Osteocyte (in vitro differentiated cells): ENCODE results near the gene CRYBG2. TPM values are rescaled to one million over a fixed set of nuclear protein-coding genes. Genes with fewer than 3 reads are reported as not detected.

Source experiments
- DNase-seq: peaks from one replicate; pipeline ENCODE4 v3.0.0; 2021; ENCODE audit warnings: mixed read lengths; ENCODE audit not compliant: unreplicated experiment; ENCODE audit errors: extremely low spot score
- H3K27ac Mint-ChIP-seq: one replicate; pipeline ENCODE4 v1.8.0; 2021; ENCODE audit warnings: mild to moderate bottlenecking, mixed read lengths; ENCODE audit not compliant: unreplicated experiment
- H3K27me3 Mint-ChIP-seq: one replicate; pipeline ENCODE4 v1.8.0; 2021; ENCODE audit warnings: mixed read lengths; ENCODE audit not compliant: unreplicated experiment
- H3K36me3 Mint-ChIP-seq: one replicate; pipeline ENCODE4 v1.8.0; 2021; ENCODE audit warnings: mixed read lengths; ENCODE audit not compliant: unreplicated experiment
- H3K4me1 Mint-ChIP-seq: one replicate; pipeline ENCODE4 v1.8.0; 2021; ENCODE audit warnings: mixed read lengths; ENCODE audit not compliant: unreplicated experiment
- H3K4me3 Mint-ChIP-seq: one replicate; pipeline ENCODE4 v1.8.0; 2021; ENCODE audit warnings: mild to moderate bottlenecking, moderate library complexity, mixed read lengths; ENCODE audit not compliant: unreplicated experiment
- H3K9me3 Mint-ChIP-seq: one replicate; pipeline ENCODE4 v1.8.0; 2021; ENCODE audit warnings: mixed read lengths; ENCODE audit not compliant: unreplicated experiment
- CTCF ChIP-seq: fragments of 200-600 bp; sonication (generic); IDR thresholded peaks from 2 replicates; pipeline ENCODE4 v1.5.0; 2021; ENCODE audit warnings: antibody characterized with exemption, mild to moderate bottlenecking, moderate library complexity
- total RNA-seq: library from RNA; stranded (reverse); gene quantifications from 2 replicates; pipeline ENCODE4 v1.2.1, GENCODE V29; 2021

CRYBG2 gene
- total RNA-seq, 1 donor from 2014 or later = not detected

- Mint-ChIP-seq H3K27ac (no peak overlapping the region), H3K9me3 (no peaks in the 10 kb centered on the region), H3K4me1 (peaks cover 1% of the 10 kb centered on the region), H3K36me3 (no peaks in the 10 kb centered on the region), H3K27me3 (peaks cover 45% of the 10 kb centered on the region), H3K4me3 (no peak overlapping the region)
- TF ChIP-seq CTCF = no peak
- no peak for DNase-seq
Measured at GRCh38 chr1:26358411-26359384, 4.8 kb upstream of the CRYBG2 start.

- no peak overlapping the region for H3K4me3 Mint-ChIP-seq
- H3K9me3 Mint-ChIP-seq = no peaks in the 10 kb centered on the region
- peaks cover 45% of the 10 kb centered on the region for H3K27me3 Mint-ChIP-seq
- no peak for DNase-seq
- no peaks in the 10 kb centered on the region for H3K4me1 Mint-ChIP-seq
- TF ChIP-seq CTCF = no peak
- no peaks in the 10 kb centered on the region for H3K36me3 Mint-ChIP-seq
- H3K27ac Mint-ChIP-seq = no peak overlapping the region
Measured at GRCh38 chr1:26357121-26357602, 3.2 kb upstream of the CRYBG2 start.

GRCh38 chr1:26356106-26356505, 2.2 kb upstream of the CRYBG2 start:
- Mint-ChIP-seq H3K4me1 (peaks cover 1% of the 10 kb centered on the region), H3K36me3 (no peaks in the 10 kb centered on the region), H3K27ac (no peak overlapping the region), H3K9me3 (no peaks in the 10 kb centered on the region), H3K4me3 (no peak overlapping the region), H3K27me3 (peaks cover 36% of the 10 kb centered on the region)
- no peak for DNase-seq
- no peak for TF ChIP-seq CTCF

GRCh38 chr1:26354972-26355371, 1.0 kb upstream of the CRYBG2 start:
- Mint-ChIP-seq H3K36me3 (no peaks in the 10 kb centered on the region), H3K4me1 (peaks cover 1% of the 10 kb centered on the region), H3K27ac (no peak overlapping the region), H3K9me3 (no peaks in the 10 kb centered on the region), H3K4me3 (no peak overlapping the region), H3K27me3 (peaks cover 27% of the 10 kb centered on the region)
- DNase-seq = no peak
- TF ChIP-seq CTCF = no peak

- no peaks in the 10 kb centered on the region for H3K36me3 Mint-ChIP-seq
- TF ChIP-seq CTCF = no peak
- H3K27ac Mint-ChIP-seq = no peak overlapping the region
- peaks cover 1% of the 10 kb centered on the region for H3K4me1 Mint-ChIP-seq
- no peak overlapping the region for H3K4me3 Mint-ChIP-seq
- no peak for DNase-seq
- H3K27me3 Mint-ChIP-seq = peaks cover 12% of the 10 kb centered on the region
- no peaks in the 10 kb centered on the region for H3K9me3 Mint-ChIP-seq
Measured at GRCh38 chr1:26353210-26353859, 595 bp downstream of the CRYBG2 start.
